MCF 10A (cell line): Measurements from ENCODE around the gene TEC. TPM values are rescaled to one million over a fixed set of nuclear protein-coding genes. Genes with fewer than 3 reads are reported as not detected.
A peak's percentile ranks its signal among the peaks of the same experiment; 100 is the strongest.

Source experiments
- BruUV-seq: library from RNA; stranded (reverse); fragments of 400-500 nt; replicated peaks from 2 replicates; lab custom pipeline; 2021; lab: Mats Ljungman, UMichigan
- CTCF ChIA-PET: fragments of 300-600 bp; sonication (Branson Sonifier 250); formaldehyde crosslinking; extraction: SDS; loops from one replicate; lab custom pipeline; 2021; ENCODE audit warnings: antibody characterized with exemption, inconsistent platforms; lab: Yijun Ruan, JAX
- POLR2A ChIA-PET: fragments of 300-600, 350-650 bp; sonication (Branson Sonifier 250); formaldehyde crosslinking; extraction: SDS; loops from one replicate; lab custom pipeline; 2020; ENCODE audit warnings: antibody characterized with exemption, inconsistent platforms; lab: Yijun Ruan, JAX
- DNase-seq: peaks from one replicate; pipeline ENCODE4 v3.0.0-alpha.2; 2018; ENCODE audit not compliant: unreplicated experiment
- H3K27ac Mint-ChIP-seq: one replicate; pipeline ENCODE4 v1.8.0; 2022; ENCODE audit warnings: mild to moderate bottlenecking, low read depth, mixed read lengths; ENCODE audit not compliant: unreplicated experiment
- H3K27me3 Mint-ChIP-seq: one replicate; pipeline ENCODE4 v1.8.0; 2022; ENCODE audit warnings: mixed read lengths; ENCODE audit not compliant: insufficient read depth, unreplicated experiment
- H3K36me3 Mint-ChIP-seq: one replicate; pipeline ENCODE4 v1.8.0; 2022; ENCODE audit warnings: mild to moderate bottlenecking, moderate library complexity, mixed read lengths; ENCODE audit not compliant: insufficient read depth, unreplicated experiment
- H3K4me1 Mint-ChIP-seq: one replicate; pipeline ENCODE4 v1.8.0; 2022; ENCODE audit warnings: mixed read lengths; ENCODE audit not compliant: insufficient read depth, unreplicated experiment
- H3K4me3 Mint-ChIP-seq: one replicate; pipeline ENCODE4 v1.8.0; 2022; ENCODE audit warnings: mild to moderate bottlenecking, moderate library complexity, mixed read lengths; ENCODE audit not compliant: unreplicated experiment
- H3K9me3 Mint-ChIP-seq: one replicate; pipeline ENCODE4 v1.8.0; 2022; ENCODE audit warnings: mixed read lengths; ENCODE audit not compliant: unreplicated experiment
- CTCF ChIP-seq: fragments of 200-600 bp; IDR thresholded peaks from one replicate; pipeline ENCODE4 v1.8.0; 2022; ENCODE audit warnings: antibody characterized with exemption, mild to moderate bottlenecking; ENCODE audit not compliant: unreplicated experiment
- intact Hi-C: fragments of 100-400 bp; cut with micrococcal nuclease; formaldehyde crosslinking; loops from 2 replicates; pipeline ENCODE4 v1.14.1; 2022
- total RNA-seq: library from RNA; stranded (reverse); gene quantifications from 2 replicates; pipeline ENCODE4 v1.2.3, GENCODE V29; 2022

TEC gene
- total RNA-seq, 1 experiment from 2014 or later = 1.1 TPM

- no peak for TF ChIP-seq CTCF
- DNase-seq = peak; percentile 50
- peak overlapping the region; percentile 25 for H3K27ac Mint-ChIP-seq
- ChIA-PET CTCF (no interaction called here), POLR2A (no interaction called here)
- no peaks in the 10 kb centered on the region for H3K27me3 Mint-ChIP-seq
- H3K36me3 Mint-ChIP-seq = no peaks in the 10 kb centered on the region
- peaks cover 5% of the 10 kb centered on the region for H3K4me1 Mint-ChIP-seq
- peaks cover 11% of the 10 kb centered on the region for H3K9me3 Mint-ChIP-seq
- H3K4me3 Mint-ChIP-seq = no peak overlapping the region
- BruUV-seq = no TSS peak
- intact Hi-C loops = no loop called here
These were observed 22.3 kb downstream of the TEC start for GRCh38 chr4:48247142-48247877.

- intact Hi-C loops = no loop called here
- no peak for TF ChIP-seq CTCF
- no peaks in the 10 kb centered on the region for H3K27me3 Mint-ChIP-seq
- DNase-seq = no peak
- ChIA-PET POLR2A (interaction anchor here (1.0 kb wide), 1 partner anchor 20 kb away, joined by 3 read pairs; no protein-coding TSS in a partner anchor), CTCF (interaction anchor here (1.6 kb wide), 1 partner anchor 104 kb away, joined by 4 read pairs; no protein-coding TSS in a partner anchor)
- H3K9me3 Mint-ChIP-seq = no peaks in the 10 kb centered on the region
- H3K4me3 Mint-ChIP-seq = no peak overlapping the region
- H3K27ac Mint-ChIP-seq = no peak overlapping the region
- H3K36me3 Mint-ChIP-seq = no peaks in the 10 kb centered on the region
- BruUV-seq = no TSS peak
- peaks cover 5% of the 10 kb centered on the region for H3K4me1 Mint-ChIP-seq
These were observed 25.0 kb downstream of the TEC start for GRCh38 chr4:48244665-48245064.

GRCh38 chr4:48243887-48244286 is 25.8 kb downstream of the TEC start:
- no peak overlapping the region for H3K27ac Mint-ChIP-seq
- ChIA-PET POLR2A (interaction anchor here (0.7 kb wide), 1 partner anchor 22 kb away, joined by 4 read pairs; no protein-coding TSS in a partner anchor), CTCF (interaction anchor here (0.6 to 1.6 kb wide), 3 partner anchors 103 to 367 kb away, joined by 3 to 5 read pairs (median 4); no protein-coding TSS in a partner anchor)
- H3K4me3 Mint-ChIP-seq = no peak overlapping the region
- no peaks in the 10 kb centered on the region for H3K9me3 Mint-ChIP-seq
- intact Hi-C loops = no loop called here
- BruUV-seq = no TSS peak
- H3K27me3 Mint-ChIP-seq = no peaks in the 10 kb centered on the region
- peaks cover 5% of the 10 kb centered on the region for H3K4me1 Mint-ChIP-seq
- DNase-seq = peak; percentile 25
- no peaks in the 10 kb centered on the region for H3K36me3 Mint-ChIP-seq
- no peak for TF ChIP-seq CTCF

- intact Hi-C loops = no loop called here
- H3K27ac Mint-ChIP-seq = no peak overlapping the region
- no peaks in the 10 kb centered on the region for H3K27me3 Mint-ChIP-seq
- ChIA-PET CTCF (interaction anchor here (0.6 to 1.6 kb wide), 3 partner anchors 16 to 104 kb away, joined by 3 to 4 read pairs (median 4); no protein-coding TSS in a partner anchor), POLR2A (interaction anchor here (0.7 kb wide), 1 partner anchor 23 kb away, joined by 4 read pairs; no protein-coding TSS in a partner anchor)
- TF ChIP-seq CTCF = no peak
- no peaks in the 10 kb centered on the region for H3K9me3 Mint-ChIP-seq
- no peaks in the 10 kb centered on the region for H3K36me3 Mint-ChIP-seq
- DNase-seq = no peak
- BruUV-seq = no TSS peak
- H3K4me1 Mint-ChIP-seq = peaks cover 5% of the 10 kb centered on the region
- no peak overlapping the region for H3K4me3 Mint-ChIP-seq
These were observed 26.2 kb downstream of the TEC start for GRCh38 chr4:48243429-48243828.
